CD14-positive monocyte (primary cell): ENCODE results near the gene COX6A1. TPM values are rescaled to one million over a fixed set of nuclear protein-coding genes. Genes with fewer than 3 reads are reported as not detected.
A peak's percentile ranks its signal among the peaks of the same experiment; 100 is the strongest.

Source experiments
- DNase-seq, 3 donors: peaks; one replicate each; pipeline ENCODE4 v3.0.0-alpha.2; 2011 to 2022
- H2AFZ ChIP-seq: 2 replicates; pipeline ENCODE4 v1.6.0; 2012; ENCODE audit warnings: mild to moderate bottlenecking, low read depth, low read length, inconsistent platforms; ENCODE audit not compliant: insufficient read depth, poor library complexity, severe bottlenecking
- H3K27ac ChIP-seq, 2 donors: 1 replicate in 1 of 2; 2 replicates in 1 of 2; pipeline ENCODE4 v1.5.1; 2012 to 2013; ENCODE audit warnings: low read length in 2 of 2, control low read depth in 1 of 2, inconsistent platforms in 1 of 2, low read depth in 1 of 2, mild to moderate bottlenecking in 1 of 2
- H3K27me3 ChIP-seq, 2 donors: one replicate each; pipeline versions ENCODE4 v1.6.0 to v1.6.1; 2011 to 2013; ENCODE audit warnings: low read length in 2 of 2; ENCODE audit not compliant: control insufficient read depth in 2 of 2, insufficient read depth in 2 of 2
- H3K36me3 ChIP-seq, 2 donors: replicated peaks in 1 of 2; 1 replicate in 1 of 2; 2 replicates in 1 of 2; pipeline versions ENCODE4 v1.5.1 to v1.6.1; 2012 to 2013; ENCODE audit warnings: low read length in 2 of 2, control low read depth in 1 of 2, inconsistent platforms in 1 of 2, mild to moderate bottlenecking in 1 of 2; ENCODE audit not compliant: insufficient read depth in 2 of 2, control insufficient read depth in 1 of 2
- H3K4me1 ChIP-seq, 2 donors: 1 replicate in 1 of 2; 2 replicates in 1 of 2; pipeline versions ENCODE4 v1.5.1 to v1.6.1; 2012 to 2013; ENCODE audit warnings: low read length in 2 of 2, control low read depth in 1 of 2, inconsistent platforms in 1 of 2, mild to moderate bottlenecking in 1 of 2, moderate library complexity in 1 of 2; ENCODE audit not compliant: insufficient read depth in 2 of 2, control insufficient read depth in 1 of 2
- H3K4me2 ChIP-seq: replicated peaks from 2 replicates; pipeline ENCODE3; 2012; ENCODE audit warnings: low read length, moderate library complexity, mild to moderate bottlenecking; ENCODE audit not compliant: poor library complexity, severe bottlenecking; ENCODE audit errors: extremely low read depth
- H3K4me3 ChIP-seq, 3 experiments: fragments of 200-600 bp in 1 of 3; sonication (generic) in 1 of 3; replicated peaks in 1 of 3; 1 replicate in 2 of 3; 2 replicates in 1 of 3; pipeline ENCODE4 v1.5.1; 2011 to 2013; ENCODE audit warnings: low read length in 3 of 3, mild to moderate bottlenecking in 3 of 3, control low read depth in 2 of 3, low read depth in 2 of 3, inconsistent platforms in 1 of 3, moderate library complexity in 1 of 3
- H3K79me2 ChIP-seq: 2 replicates; pipeline ENCODE4 v1.6.0; 2012; ENCODE audit warnings: mild to moderate bottlenecking, control low read depth, inconsistent platforms, low read length, moderate library complexity; ENCODE audit not compliant: insufficient read depth
- H3K9ac ChIP-seq: 2 replicates; pipeline ENCODE4 v1.6.0; 2017; ENCODE audit warnings: low read length, mild to moderate bottlenecking; ENCODE audit not compliant: insufficient read depth, poor library complexity, severe bottlenecking
- H3K9me3 ChIP-seq, 2 donors: replicated peaks in 1 of 2; 1 replicate in 1 of 2; 2 replicates in 1 of 2; pipeline versions ENCODE4 v1.5.1 to v1.6.1; 2012 to 2013; ENCODE audit warnings: low read length in 2 of 2, control low read depth in 1 of 2; ENCODE audit not compliant: control insufficient read depth in 1 of 2, insufficient read depth in 1 of 2
- H4K20me1 ChIP-seq: 2 replicates; pipeline ENCODE4 v1.6.0; 2012; ENCODE audit warnings: mild to moderate bottlenecking, low read length, control low read depth, moderate library complexity; ENCODE audit not compliant: insufficient read depth
- H3K27ac Mint-ChIP-seq, 7 donors: one replicate each; pipeline ENCODE4 v1.8.0; 2020; ENCODE audit warnings: mild to moderate bottlenecking in 7 of 7, mixed read lengths in 7 of 7, moderate library complexity in 6 of 7, inconsistent platforms in 2 of 7
- H3K27me3 Mint-ChIP-seq, 3 donors: one replicate each; pipeline ENCODE4 v1.8.0; 2021 to 2022; ENCODE audit warnings: low read depth in 3 of 3, mild to moderate bottlenecking in 3 of 3, mixed read lengths in 3 of 3, moderate library complexity in 3 of 3, inconsistent platforms in 1 of 3
- H3K36me3 Mint-ChIP-seq, 2 donors: one replicate each; pipeline ENCODE4 v1.8.0; 2020; ENCODE audit warnings: mixed read lengths in 2 of 2, inconsistent platforms in 1 of 2, mild to moderate bottlenecking in 1 of 2
- H3K4me1 Mint-ChIP-seq: one replicate; pipeline ENCODE4 v1.8.0; 2020; ENCODE audit warnings: mild to moderate bottlenecking, mixed read lengths
- H3K4me3 Mint-ChIP-seq, 2 donors: one replicate each; pipeline ENCODE4 v1.8.0; 2020; ENCODE audit warnings: mild to moderate bottlenecking in 2 of 2, mixed read lengths in 2 of 2, moderate library complexity in 1 of 2
- H3K9me3 Mint-ChIP-seq, 7 donors: one replicate each; pipeline ENCODE4 v1.8.0; 2020 to 2022; ENCODE audit warnings: mixed read lengths in 7 of 7, mild to moderate bottlenecking in 6 of 7, moderate library complexity in 6 of 7, inconsistent platforms in 2 of 7
- WGBS: methylation state at CpG from one replicate; pipeline ENCODE4 v1.1.5; 2013; ENCODE audit warnings: missing lambda C conversion rate; ENCODE audit not compliant: insufficient coverage; 5-methylcytosine and 5-hydroxymethylcytosine counted together
- intact Hi-C, 2 donors: fragments of 100-400 bp; cut with micrococcal nuclease; formaldehyde crosslinking; loops; one replicate each; pipeline versions ENCODE4 v1.15.0 to v1.15.1; 2023
- polyA plus RNA-seq, 3 donors: library from polyadenylated mRNA; depleted of rRNA in 1 of 3; unstranded in 2 of 3; stranded (reverse) in 1 of 3; fragments of 300-500 nt in 2 of 3; fragments of >200 nt in 1 of 3; fragmentation: Illumina TruSeq in 2 of 3; gene quantifications; 1 replicate in 2 of 3; 2 replicates in 1 of 3; pipeline ENCODE4 v1.2.3, GENCODE V29; 2012 to 2021
- TF ChIP-seq, protein P1 (sequence below): fragments of 200-600 bp; IDR thresholded peaks from one replicate; pipeline ENCODE4 v1.8.0; 2022; ENCODE audit warnings: antibody characterized with exemption, mild to moderate bottlenecking

COX6A1 gene
- polyA plus RNA-seq, 3 donors = 345 to 924 (median 901) TPM

DNA sequence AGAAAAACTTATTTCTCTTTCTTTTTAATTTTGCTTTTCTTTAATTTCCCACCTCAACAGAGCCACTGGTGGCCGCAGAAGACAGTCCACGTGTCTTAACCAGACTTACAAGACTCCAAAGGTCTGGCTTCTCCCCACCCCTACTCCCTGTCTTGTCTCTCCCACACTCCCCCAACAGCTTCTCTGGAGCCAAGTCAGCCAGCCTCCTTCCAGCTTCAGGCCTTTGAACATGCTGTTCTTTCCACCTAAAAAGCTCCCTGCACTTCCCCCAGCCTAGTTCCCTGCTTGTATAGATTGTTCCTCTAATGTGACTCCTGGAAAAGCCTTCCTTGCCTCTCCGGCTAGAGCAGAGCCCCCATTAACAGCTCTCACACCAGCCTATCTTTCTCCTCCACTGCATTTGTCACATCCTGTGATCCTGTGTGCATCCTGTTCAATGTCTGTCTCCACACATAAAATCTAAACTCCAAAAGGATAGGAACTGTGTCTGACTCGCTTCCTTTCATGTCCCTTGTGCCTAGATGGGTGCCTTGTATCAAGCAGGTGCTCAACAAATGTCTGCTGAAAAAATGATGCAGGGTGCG lies 50.2 kb downstream of the COX6A1 start:
- Histone ChIP-seq H3K27me3 (no peaks in the 10 kb centered on the region), H3K36me3 (no peaks in the 10 kb centered on the region), H4K20me1 (no peaks in the 10 kb centered on the region), H3K9me3 (no peaks in the 10 kb centered on the region), H2AFZ (no peak overlapping the region), H3K79me2 (no peaks in the 10 kb centered on the region), H3K9ac (no peak overlapping the region), H3K4me1 (peaks cover 0 to 2% of the 10 kb centered on the region in 2 donors), H3K4me2 (no peak overlapping the region), H3K4me3 (no peak overlapping the region), H3K27ac (no peak overlapping the region)
- no peaks in the 10 kb centered on the region for H3K9me3 Mint-ChIP-seq
- no peak overlapping the region for H3K27ac Mint-ChIP-seq
- no peak overlapping the region for H3K4me3 Mint-ChIP-seq
- 76% methylated on average over 5 of the region's 5 CpGs for WGBS
- peaks cover 12% of the 10 kb centered on the region for H3K4me1 Mint-ChIP-seq
- peaks cover 0 to 2% (median 1%) of the 10 kb centered on the region in 3 donors for H3K27me3 Mint-ChIP-seq
- no peak for DNase-seq
- H3K36me3 Mint-ChIP-seq = no peaks in the 10 kb centered on the region
- TF ChIP-seq, protein P1, sequence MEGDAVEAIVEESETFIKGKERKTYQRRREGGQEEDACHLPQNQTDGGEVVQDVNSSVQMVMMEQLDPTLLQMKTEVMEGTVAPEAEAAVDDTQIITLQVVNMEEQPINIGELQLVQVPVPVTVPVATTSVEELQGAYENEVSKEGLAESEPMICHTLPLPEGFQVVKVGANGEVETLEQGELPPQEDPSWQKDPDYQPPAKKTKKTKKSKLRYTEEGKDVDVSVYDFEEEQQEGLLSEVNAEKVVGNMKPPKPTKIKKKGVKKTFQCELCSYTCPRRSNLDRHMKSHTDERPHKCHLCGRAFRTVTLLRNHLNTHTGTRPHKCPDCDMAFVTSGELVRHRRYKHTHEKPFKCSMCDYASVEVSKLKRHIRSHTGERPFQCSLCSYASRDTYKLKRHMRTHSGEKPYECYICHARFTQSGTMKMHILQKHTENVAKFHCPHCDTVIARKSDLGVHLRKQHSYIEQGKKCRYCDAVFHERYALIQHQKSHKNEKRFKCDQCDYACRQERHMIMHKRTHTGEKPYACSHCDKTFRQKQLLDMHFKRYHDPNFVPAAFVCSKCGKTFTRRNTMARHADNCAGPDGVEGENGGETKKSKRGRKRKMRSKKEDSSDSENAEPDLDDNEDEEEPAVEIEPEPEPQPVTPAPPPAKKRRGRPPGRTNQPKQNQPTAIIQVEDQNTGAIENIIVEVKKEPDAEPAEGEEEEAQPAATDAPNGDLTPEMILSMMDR = no peak
- intact Hi-C loops = no loop called here

DNA sequence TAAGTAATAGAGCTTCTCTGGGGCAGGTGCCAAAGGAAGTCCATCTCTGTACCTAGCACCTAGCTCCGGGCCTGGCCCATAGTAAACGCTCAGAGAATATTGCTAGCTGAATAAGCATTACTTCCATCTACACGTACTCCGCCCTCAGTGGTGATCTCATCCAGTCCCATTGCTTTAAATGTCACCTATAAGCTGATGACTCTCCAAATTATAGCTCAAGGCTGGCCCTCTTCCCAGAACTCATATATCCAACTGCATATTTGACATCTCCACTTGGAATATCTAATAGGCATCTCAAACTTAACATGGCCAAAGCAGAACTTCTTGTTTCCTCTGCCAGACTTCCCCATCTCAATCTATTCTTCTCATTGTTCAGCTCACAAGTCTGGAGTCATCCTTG lies 51.1 kb downstream of the COX6A1 start:
- H3K4me1 Mint-ChIP-seq = peaks cover 3% of the 10 kb centered on the region
- Histone ChIP-seq H3K27me3 (no peaks in the 10 kb centered on the region), H3K4me1 (no peaks in the 10 kb centered on the region), H4K20me1 (no peaks in the 10 kb centered on the region), H3K4me3 (no peak overlapping the region), H3K27ac (no peak overlapping the region), H3K36me3 (no peaks in the 10 kb centered on the region), H3K9me3 (no peaks in the 10 kb centered on the region), H3K4me2 (no peak overlapping the region), H3K79me2 (no peaks in the 10 kb centered on the region), H2AFZ (no peak overlapping the region), H3K9ac (no peak overlapping the region)
- intact Hi-C loops = no loop called here
- TF ChIP-seq, protein P1 = no peak
- WGBS = 93% methylated on average over 4 of the region's 4 CpGs
- H3K27me3 Mint-ChIP-seq = peaks cover 0 to 2% (median 1%) of the 10 kb centered on the region in 3 donors
- H3K4me3 Mint-ChIP-seq = no peak overlapping the region
- H3K36me3 Mint-ChIP-seq = no peaks in the 10 kb centered on the region
- DNase-seq = no peak
- H3K27ac Mint-ChIP-seq = peak overlapping the region in 1 of 7 donors; percentile 67
- no peaks in the 10 kb centered on the region for H3K9me3 Mint-ChIP-seq
